ENCODE results near the gene UNKL.

GRCh38 chr16:1357906-1358566 lies 56.5 kb downstream of the UNKL start:
- no peak for TF ChIP-seq POLR2A (IDR thresholded peaks at IDR 0.05)
- TF ChIP-seq CTCF (IDR thresholded peaks at IDR 0.05), result no peak
- TF ChIP-seq POLR2AphosphoS5 (IDR thresholded peaks at IDR 0.05), result no peak
- no peak for TF ChIP-seq EP300 (IDR thresholded peaks at IDR 0.05; ENCODE audit: low read depth)
